Lower leg skin (tissue), 3 donors: ENCODE data around the gene ARRDC3.

Experiments used
- POLR2A ChIP-seq, 2 donors: fragments of 450-650 bp; IDR thresholded peaks; one replicate each; pipeline ENCODE4 v1.6.1; 2016 to 2017; ENCODE audit warnings: antibody characterized with exemption in 2 of 2, mild to moderate bottlenecking in 1 of 2, moderate library complexity in 1 of 2
- TF ChIP-seq, protein P1 (sequence below), 3 donors: fragments of 450-650 bp; IDR thresholded peaks; one replicate each; pipeline ENCODE4 v1.5.1; 2016; ENCODE audit warnings: antibody characterized with exemption in 3 of 3, mild to moderate bottlenecking in 3 of 3, moderate library complexity in 2 of 3

GRCh38 chr5:91381774-91382359 is 1.2 kb downstream of the ARRDC3 start:
- TF ChIP-seq, protein P1, sequence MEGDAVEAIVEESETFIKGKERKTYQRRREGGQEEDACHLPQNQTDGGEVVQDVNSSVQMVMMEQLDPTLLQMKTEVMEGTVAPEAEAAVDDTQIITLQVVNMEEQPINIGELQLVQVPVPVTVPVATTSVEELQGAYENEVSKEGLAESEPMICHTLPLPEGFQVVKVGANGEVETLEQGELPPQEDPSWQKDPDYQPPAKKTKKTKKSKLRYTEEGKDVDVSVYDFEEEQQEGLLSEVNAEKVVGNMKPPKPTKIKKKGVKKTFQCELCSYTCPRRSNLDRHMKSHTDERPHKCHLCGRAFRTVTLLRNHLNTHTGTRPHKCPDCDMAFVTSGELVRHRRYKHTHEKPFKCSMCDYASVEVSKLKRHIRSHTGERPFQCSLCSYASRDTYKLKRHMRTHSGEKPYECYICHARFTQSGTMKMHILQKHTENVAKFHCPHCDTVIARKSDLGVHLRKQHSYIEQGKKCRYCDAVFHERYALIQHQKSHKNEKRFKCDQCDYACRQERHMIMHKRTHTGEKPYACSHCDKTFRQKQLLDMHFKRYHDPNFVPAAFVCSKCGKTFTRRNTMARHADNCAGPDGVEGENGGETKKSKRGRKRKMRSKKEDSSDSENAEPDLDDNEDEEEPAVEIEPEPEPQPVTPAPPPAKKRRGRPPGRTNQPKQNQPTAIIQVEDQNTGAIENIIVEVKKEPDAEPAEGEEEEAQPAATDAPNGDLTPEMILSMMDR (IDR thresholded peaks at IDR 0.05), result no peak
- TF ChIP-seq POLR2A (IDR thresholded peaks at IDR 0.05), result no peak
